Measurements from ENCODE around the gene PLGRKT.
"Not testable (repeated sequence)": the region's sequence is repeated elsewhere in the genome, so short reads cannot be mapped to it uniquely, and the experiment has no call there.

Gene PLGRKT

GRCh38 chr9:5375790-5376477 is 61.8 kb downstream of the PLGRKT start:
- DNase-seq (ENCODE audit: low read depth) = no peak

- DNase-seq (ENCODE audit: low read depth) = no peak
These were observed 62.6 kb downstream of the PLGRKT start for GRCh38 chr9:5375091-5375490.

- DNase-seq (ENCODE audit: low read depth) = no peak
These were observed 73.3 kb downstream of the PLGRKT start for GRCh38 chr9:5364294-5365024.

GRCh38 chr9:5361326-5362010 is 76.3 kb downstream of the PLGRKT start:
- DNase-seq (ENCODE audit: low read depth) = no peak

GRCh38 chr9:5360341-5360740 is 77.4 kb downstream of the PLGRKT start:
- no peak for DNase-seq (ENCODE audit: low read depth)

GRCh38 chr9:5357431-5358105 is 80.2 kb downstream of the PLGRKT start:
- no peak for DNase-seq (ENCODE audit: low read depth)

GRCh38 chr9:5355817-5356216 is 81.9 kb downstream of the PLGRKT start:
- DNase-seq (ENCODE audit: low read depth) = no peak

GRCh38 chr9:5355226-5355625 is 82.5 kb downstream of the PLGRKT start:
- DNase-seq (ENCODE audit: low read depth) = no peak

- DNase-seq (ENCODE audit: low read depth) = no peak
These were observed 83.5 kb downstream of the PLGRKT start for GRCh38 chr9:5354184-5354583.

GRCh38 chr9:5352637-5353248 is 85.0 kb downstream of the PLGRKT start:
- DNase-seq (ENCODE audit: low read depth) = no peak

GRCh38 chr9:5338992-5339981 is 98.4 kb downstream of the PLGRKT start, which contains the start of gene RLN1:
RLN1 (minus strand) TSS chr9:5339876; CDS start chr9:5339746, 130 bp downstream.
- DNase-seq (ENCODE audit: low read depth) = not testable (repeated sequence)

- DNase-seq (ENCODE audit: low read depth) = no peak
These were observed 101.0 kb downstream of the PLGRKT start for GRCh38 chr9:5336688-5337087.

- DNase-seq (ENCODE audit: low read depth) = not testable (repeated sequence)
These were observed 106.4 kb downstream of the PLGRKT start for GRCh38 chr9:5331276-5331675.

GRCh38 chr9:5326893-5327548 is 110.7 kb downstream of the PLGRKT start:
- DNase-seq (ENCODE audit: low read depth) = no peak

GRCh38 chr9:5326187-5326586 is 111.5 kb downstream of the PLGRKT start:
- DNase-seq (ENCODE audit: low read depth) = no peak

GRCh38 chr9:5321601-5322000 is 116.1 kb downstream of the PLGRKT start:
- not testable (repeated sequence) for DNase-seq (ENCODE audit: low read depth)

- DNase-seq (ENCODE audit: low read depth) = no peak
These were observed 116.7 kb downstream of the PLGRKT start for GRCh38 chr9:5321058-5321457.

- DNase-seq (ENCODE audit: low read depth) = not testable (repeated sequence)
These were observed 121.3 kb downstream of the PLGRKT start for GRCh38 chr9:5316406-5316805.

- no peak for DNase-seq (ENCODE audit: low read depth)
These were observed 122.4 kb downstream of the PLGRKT start for GRCh38 chr9:5315187-5315923.
